GM04503 (cell line): Measurements from ENCODE around the gene NACC2.

ENCODE experiments used
- DNase-seq: peaks from one replicate; pipeline ENCODE4 v3.0.0-alpha.2; 2012; ENCODE audit warnings: low read depth

Gene NACC2

GRCh38 chr9:136092741-136093140 lies 2.3 kb downstream of the NACC2 start:
- no peak for DNase-seq

DNA sequence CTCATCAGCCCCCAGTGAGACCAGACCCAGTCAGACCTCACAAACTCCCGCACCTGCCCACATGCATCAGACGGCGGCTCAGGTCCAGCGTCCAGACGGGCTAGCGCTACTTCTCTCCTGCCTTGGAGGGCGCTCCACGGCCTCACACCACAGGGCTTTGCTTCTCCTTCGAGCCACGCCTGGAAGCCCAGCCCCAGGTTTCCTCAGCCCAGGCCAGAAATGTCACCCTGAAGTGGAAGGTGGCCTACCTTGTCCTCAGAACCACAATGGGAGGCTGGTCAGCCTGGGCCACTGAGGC lies 2.8 kb downstream of the NACC2 start:
- no peak for DNase-seq

DNA sequence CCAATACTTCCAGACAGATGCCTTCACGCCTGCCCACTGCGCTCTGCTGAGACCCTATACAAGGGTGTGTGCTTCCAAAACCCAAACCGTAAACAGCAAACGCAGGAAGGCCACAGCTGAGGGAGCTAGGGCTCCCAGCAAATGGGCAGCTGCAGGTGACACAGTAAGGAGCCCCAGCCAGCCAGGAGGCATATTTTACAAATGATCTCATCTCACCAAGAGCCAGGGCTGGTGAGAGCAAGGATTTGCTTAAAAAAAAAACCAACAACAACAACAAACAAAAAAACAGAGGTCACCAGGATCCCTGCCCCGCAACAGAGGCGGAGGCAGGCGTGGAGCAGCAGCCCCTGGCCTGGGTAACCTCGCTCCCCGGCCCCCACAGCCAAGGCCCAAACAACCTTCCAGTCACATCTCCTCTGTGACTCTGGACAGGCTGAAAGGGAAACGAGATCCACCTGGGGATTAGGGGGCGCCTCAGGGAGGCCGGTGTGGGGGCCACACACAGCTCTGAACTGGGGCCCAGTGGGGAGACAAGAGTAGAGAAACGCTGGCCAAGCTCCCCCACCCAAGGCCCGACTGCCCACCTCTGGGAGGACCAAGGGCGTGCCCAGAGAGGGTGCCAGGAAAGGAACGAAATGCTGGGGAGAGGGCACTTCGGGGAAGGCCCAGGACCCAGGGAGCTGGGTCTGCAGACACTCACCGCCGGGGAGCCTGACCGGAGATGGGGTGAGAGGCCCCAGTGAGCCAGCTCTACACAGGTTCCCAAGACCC lies 3.3 kb downstream of the NACC2 start:
- DNase-seq, result no peak

- no peak for DNase-seq
Measured at GRCh38 chr9:136090768-136091581, 4.1 kb downstream of the NACC2 start.

DNA sequence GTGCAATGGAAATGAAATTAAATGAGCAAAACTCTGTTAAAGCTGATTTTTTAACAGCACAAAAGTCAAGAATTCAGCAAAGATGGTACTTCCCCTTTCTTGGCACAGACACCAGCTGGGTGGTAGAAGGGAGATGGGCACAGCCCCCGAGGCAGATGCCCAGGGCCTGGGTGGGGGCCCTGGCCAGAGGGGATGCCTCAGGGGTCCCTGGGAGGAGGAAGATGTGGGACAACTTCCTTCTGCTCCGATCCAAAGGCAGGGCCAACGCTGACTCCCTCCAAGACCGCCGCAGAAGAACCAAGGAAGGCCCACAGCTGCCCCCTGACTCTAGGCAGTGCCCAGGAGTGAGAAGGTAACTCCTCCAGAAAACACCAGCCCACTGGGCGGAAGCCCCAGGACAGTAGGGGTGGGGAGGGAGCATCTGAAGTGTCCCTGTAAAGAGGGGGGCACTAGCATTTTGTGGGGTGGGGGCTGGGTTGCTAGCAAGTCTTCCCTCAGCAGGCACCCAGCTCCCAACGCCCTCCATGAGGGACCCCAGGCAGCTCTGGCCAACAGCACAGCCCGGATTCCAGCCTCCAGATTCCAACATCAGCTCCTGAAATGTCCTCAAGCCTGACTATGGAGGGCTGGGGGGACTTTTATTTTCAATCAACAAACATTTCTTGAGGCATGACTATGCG lies 4.9 kb downstream of the NACC2 start:
- no peak for DNase-seq

DNA sequence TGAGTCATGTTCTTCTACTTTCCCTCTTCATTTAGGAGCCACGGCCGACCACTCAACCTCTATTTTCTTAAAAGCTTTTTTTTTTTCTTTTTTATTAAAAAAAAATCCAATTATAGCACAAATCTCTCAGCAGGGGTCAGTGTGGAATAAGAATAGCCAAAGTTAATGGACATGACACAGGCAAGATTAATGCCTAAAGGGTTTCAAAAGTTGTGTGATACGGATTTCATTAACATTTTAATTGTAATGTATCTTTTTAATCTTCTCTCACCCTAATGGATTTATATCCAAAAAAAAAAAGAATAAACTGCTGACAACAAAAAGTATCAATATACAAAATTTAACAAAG lies 5.4 kb downstream of the NACC2 start:
- no peak for DNase-seq

- no peak for DNase-seq
Measured at GRCh38 chr9:136088939-136089696, 6.0 kb downstream of the NACC2 start.

DNA sequence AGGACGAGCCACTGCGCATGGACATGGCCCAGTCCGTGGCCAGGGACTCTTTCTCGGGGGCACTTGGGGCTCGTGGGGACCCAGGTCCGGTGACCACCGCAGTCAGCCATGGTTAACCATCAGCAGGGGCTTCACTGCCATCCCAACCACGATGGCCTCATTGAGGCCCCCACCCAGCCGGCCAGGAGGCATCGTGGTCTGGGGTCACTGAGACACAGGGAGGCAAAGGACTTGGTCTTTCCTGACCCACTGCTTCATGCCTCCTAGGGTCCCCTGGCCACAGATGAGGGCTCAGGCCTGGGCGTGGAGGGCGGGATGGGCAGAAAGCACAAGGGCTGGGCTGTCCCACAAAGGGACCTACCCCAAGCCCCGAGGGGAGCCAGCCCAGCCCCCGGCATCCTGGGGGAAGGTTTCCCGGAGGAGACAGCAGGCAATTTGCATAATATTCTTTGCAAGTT lies 6.6 kb downstream of the NACC2 start:
- no peak for DNase-seq

- DNase-seq, result no peak
Measured at GRCh38 chr9:136087741-136088480, 7.2 kb downstream of the NACC2 start.

DNA sequence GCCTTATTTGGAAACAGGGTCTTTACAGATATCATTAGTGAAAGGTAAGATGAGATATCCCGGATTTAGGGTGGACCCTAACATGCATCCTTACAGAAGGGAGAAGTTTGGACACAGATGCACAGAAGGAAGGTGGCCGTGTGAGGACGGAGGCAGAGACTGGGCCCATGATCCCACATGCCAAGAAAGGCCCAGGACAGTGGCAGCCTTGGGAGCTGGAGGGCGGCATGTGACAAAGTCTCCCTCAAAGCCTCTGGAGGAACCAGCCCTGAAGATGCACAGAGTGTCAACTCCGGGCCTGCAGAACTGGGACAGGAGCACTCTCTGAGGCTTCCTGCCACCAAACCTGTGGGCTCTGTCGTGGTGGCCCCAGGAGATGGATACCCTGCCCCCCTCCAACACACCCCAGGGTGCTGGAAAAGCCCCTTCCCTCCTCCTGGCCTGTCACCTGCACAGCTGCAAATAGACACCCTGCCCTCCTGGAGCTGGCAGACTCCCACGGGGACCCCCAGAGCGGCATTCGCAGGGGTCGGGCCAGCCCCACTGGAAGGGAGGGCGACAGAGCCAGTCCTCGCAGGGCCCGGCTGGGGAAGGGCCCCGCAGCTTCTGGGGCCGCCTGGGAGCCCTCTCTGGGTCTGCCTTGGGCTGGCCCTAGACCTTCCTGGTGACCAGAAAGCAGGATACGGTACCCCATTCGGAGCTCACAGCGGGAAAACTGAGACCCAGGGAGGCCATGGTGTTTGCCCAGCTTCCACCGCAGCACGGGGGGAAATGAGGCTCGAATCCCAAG lies 7.9 kb downstream of the NACC2 start:
- DNase-seq, result no peak

DNA sequence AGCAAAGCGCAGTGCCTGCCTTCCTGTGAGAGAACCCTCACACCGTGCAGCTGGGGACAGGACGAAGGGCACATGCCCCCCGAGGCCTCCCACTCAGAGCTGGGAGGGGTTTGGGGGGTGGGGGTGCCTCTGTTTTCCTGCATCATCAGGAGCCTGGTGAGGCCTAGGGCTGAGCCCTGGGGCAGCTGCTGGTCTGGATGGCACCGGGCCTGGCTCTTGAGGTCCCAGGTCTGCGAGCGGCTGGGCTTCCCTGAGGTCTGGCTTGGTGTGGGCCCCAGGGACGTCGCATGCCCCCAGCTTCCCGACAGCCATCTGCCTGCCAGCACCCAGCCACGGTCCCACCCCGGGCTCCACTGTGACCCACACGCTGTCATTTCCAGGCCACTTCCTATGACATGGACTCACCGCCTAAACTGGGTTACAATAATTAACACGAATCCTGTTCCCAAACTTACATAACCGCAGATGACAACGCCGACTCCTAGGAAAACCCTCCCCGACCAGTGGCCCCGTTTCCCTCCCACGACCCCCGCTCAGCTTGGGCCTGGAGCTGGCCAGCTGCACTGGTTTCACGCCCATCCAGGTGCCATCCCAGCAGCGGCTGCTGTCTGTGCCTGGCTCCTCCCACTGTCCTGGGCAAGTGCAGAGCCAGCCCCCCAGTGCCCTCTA lies 8.7 kb downstream of the NACC2 start:
- DNase-seq, result no peak

GRCh38 chr9:136085815-136086212 lies 9.3 kb downstream of the NACC2 start:
- DNase-seq, result no peak

DNA sequence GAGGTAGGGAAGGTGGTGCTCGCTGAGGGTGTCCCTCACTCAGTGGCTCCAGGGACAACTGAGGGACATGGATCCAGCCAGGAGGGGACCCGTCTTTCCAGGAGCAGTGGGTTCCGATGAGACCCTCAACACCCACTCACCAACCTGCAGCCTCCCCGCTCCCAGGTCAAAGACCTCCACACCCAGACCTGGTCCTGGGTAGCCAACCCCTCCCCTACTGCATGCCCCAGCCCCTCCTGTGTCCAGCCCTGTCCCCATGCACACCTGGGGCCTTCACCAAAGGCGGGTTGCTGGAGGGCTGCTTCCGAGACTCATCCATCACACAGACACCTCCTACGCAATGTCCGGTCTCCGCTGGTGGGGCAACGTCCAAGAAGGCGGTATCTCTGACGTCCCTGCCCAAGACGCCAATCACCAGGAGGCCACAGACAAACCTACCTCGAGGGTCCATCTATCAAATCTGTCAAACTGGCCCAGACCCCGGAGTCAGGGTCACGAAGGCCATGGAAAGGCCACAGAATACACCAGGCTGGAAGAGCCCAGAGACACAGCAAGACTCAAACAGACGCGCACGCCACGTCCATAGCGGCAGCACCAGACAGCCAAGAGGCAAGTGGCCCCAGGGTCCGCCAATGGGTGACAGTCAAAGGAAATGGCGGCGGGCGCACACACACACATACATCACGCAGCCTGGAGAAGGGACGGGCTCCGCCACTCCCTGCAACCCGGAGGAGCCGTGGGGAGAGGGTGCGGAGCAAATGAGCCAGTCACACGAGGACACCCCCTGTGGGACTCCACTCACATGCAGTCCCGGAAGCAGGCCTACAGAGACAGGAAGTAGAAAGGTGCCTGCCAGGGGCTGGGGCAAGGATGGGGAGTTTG lies 10.8 kb downstream of the NACC2 start:
- no peak for DNase-seq

DNA sequence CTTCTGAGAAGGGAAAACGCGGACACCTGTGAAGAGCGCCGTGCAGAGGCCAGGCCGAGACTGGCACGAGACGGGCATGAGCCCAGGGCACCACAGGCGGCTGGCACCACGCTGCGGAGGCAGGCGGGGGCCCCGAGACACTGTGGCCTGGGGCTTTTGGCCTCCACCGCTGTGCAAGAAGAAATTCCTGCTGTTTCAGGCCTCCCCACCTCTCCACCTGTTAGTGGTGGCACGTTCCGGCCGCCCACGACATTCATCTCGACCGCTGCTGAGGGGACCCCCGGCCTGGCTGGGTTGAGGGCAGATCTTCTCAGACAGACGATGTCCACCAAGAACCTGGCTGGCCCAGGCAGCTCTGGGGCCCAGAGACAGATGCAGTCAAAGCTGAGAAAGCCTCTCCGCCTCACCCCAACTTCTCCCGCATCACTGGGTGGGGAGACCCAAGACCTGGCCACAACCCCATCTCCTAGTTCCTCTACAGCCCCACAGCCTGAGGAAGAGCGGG lies 11.5 kb downstream of the NACC2 start:
- no peak for DNase-seq

- DNase-seq, result no peak
Measured at GRCh38 chr9:136082496-136083361, 12.4 kb downstream of the NACC2 start.

- no peak for DNase-seq
Measured at GRCh38 chr9:136081826-136082495, 13.1 kb downstream of the NACC2 start.

- no peak for DNase-seq
Measured at GRCh38 chr9:136081113-136081825, 13.8 kb downstream of the NACC2 start.
